ENCODE results near the gene GRIN3A.

GRCh38 chr9:101674165-101674564 is 64.3 kb downstream of the GRIN3A start:
- no peak for TF ChIP-seq JUND (IDR thresholded peaks at IDR 0.05)
- TF ChIP-seq, protein P1, sequence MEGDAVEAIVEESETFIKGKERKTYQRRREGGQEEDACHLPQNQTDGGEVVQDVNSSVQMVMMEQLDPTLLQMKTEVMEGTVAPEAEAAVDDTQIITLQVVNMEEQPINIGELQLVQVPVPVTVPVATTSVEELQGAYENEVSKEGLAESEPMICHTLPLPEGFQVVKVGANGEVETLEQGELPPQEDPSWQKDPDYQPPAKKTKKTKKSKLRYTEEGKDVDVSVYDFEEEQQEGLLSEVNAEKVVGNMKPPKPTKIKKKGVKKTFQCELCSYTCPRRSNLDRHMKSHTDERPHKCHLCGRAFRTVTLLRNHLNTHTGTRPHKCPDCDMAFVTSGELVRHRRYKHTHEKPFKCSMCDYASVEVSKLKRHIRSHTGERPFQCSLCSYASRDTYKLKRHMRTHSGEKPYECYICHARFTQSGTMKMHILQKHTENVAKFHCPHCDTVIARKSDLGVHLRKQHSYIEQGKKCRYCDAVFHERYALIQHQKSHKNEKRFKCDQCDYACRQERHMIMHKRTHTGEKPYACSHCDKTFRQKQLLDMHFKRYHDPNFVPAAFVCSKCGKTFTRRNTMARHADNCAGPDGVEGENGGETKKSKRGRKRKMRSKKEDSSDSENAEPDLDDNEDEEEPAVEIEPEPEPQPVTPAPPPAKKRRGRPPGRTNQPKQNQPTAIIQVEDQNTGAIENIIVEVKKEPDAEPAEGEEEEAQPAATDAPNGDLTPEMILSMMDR (IDR thresholded peaks at IDR 0.05), result no peak
- TF ChIP-seq MEF2A (IDR thresholded peaks at IDR 0.05; ENCODE audit: borderline replicate concordance, low read depth), result no peak
- no peak for TF ChIP-seq EP300 (IDR thresholded peaks at IDR 0.05; ENCODE audit: borderline replicate concordance in 1 of 2, low read depth in 1 of 2, low read length in 1 of 2)
- TF ChIP-seq TAF1 (IDR thresholded peaks at IDR 0.05; ENCODE audit: borderline replicate concordance, low read depth, low read length), result no peak
- TF ChIP-seq RCOR1 (IDR thresholded peaks at IDR 0.05; ENCODE audit: low read length), result no peak
- no peak for TF ChIP-seq YY1 (IDR thresholded peaks at IDR 0.05; ENCODE audit: low read depth)
- TF ChIP-seq, protein P2, sequence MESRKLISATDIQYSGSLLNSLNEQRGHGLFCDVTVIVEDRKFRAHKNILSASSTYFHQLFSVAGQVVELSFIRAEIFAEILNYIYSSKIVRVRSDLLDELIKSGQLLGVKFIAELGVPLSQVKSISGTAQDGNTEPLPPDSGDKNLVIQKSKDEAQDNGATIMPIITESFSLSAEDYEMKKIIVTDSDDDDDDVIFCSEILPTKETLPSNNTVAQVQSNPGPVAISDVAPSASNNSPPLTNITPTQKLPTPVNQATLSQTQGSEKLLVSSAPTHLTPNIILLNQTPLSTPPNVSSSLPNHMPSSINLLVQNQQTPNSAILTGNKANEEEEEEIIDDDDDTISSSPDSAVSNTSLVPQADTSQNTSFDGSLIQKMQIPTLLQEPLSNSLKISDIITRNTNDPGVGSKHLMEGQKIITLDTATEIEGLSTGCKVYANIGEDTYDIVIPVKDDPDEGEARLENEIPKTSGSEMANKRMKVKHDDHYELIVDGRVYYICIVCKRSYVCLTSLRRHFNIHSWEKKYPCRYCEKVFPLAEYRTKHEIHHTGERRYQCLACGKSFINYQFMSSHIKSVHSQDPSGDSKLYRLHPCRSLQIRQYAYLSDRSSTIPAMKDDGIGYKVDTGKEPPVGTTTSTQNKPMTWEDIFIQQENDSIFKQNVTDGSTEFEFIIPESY (IDR thresholded peaks at IDR 0.05; ENCODE audit: borderline replicate concordance, low read depth), result no peak
- TF ChIP-seq FOSL2 (IDR thresholded peaks at IDR 0.05; ENCODE audit: borderline replicate concordance, low read depth), result no peak
